ENCODE results near the gene TOMM20.

DNA sequence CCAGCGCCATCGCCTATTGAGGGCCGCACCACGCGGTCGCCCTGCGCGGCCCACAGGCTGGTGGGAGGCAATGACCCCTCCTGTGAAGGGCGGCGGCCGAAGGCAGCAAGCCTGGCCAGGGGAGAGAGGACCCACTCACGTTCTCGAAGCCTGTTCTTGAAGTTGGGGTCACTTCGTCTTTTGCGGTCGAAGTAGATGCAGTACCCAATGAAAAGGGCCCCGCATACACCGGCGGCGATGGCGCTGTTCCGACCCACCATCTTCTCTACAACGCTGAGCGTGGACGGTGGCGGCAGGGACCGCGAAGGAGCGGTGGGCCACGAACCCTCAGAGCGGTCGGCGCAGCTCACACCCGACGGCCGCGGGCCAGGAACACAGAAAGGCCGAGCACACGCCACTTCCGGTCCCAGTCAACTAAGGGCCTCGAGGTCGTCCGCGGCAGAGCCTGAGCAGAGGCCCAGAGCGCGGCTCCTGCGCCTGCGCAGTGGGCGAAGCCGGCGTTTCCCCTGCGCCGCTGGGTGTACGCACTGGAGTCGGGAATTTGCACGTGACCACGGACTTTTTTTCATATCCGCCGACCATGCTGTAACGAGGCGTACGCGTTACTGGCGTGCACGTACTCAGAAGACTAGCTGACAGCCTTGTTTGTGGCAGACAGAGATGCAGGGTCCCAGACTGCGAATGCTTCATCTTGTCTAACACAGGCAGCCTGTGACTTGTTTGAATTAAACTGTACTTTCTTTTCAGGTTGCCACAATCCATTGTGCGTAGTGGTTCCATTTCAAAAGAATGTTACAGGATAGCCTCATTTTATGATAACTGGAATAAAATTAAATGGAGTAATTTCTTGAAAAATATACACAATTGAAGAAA lies at the start of gene TOMM20:
- no peak for TF ChIP-seq POLR2A (IDR thresholded peaks at IDR 0.05)
- TF ChIP-seq, protein P1, sequence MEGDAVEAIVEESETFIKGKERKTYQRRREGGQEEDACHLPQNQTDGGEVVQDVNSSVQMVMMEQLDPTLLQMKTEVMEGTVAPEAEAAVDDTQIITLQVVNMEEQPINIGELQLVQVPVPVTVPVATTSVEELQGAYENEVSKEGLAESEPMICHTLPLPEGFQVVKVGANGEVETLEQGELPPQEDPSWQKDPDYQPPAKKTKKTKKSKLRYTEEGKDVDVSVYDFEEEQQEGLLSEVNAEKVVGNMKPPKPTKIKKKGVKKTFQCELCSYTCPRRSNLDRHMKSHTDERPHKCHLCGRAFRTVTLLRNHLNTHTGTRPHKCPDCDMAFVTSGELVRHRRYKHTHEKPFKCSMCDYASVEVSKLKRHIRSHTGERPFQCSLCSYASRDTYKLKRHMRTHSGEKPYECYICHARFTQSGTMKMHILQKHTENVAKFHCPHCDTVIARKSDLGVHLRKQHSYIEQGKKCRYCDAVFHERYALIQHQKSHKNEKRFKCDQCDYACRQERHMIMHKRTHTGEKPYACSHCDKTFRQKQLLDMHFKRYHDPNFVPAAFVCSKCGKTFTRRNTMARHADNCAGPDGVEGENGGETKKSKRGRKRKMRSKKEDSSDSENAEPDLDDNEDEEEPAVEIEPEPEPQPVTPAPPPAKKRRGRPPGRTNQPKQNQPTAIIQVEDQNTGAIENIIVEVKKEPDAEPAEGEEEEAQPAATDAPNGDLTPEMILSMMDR (IDR thresholded peaks at IDR 0.05) = no peak

All from testis (tissue), 2 donors.